SK-N-SH (cell line): ENCODE measurements around the gene XCR1.

Experiments used
- CTCF ChIP-seq: fragments of 200-600 bp; sonication (generic); IDR thresholded peaks from 2 replicates; pipeline ENCODE4 v1.6.1; 2017; ENCODE audit warnings: antibody characterized with exemption, mild to moderate bottlenecking, moderate library complexity
- EZH2phosphoT487 ChIP-seq: fragments of 200-600 bp; sonication (generic); IDR thresholded peaks from 2 replicates; pipeline ENCODE4 v1.6.1; 2017; ENCODE audit warnings: low read depth, mixed run types, mild to moderate bottlenecking, antibody characterized with exemption, moderate library complexity, borderline replicate concordance
- NRF1 ChIP-seq: IDR thresholded peaks from 2 replicates; pipeline ENCODE4 v1.6.1; 2012; ENCODE audit warnings: low read depth, mild to moderate bottlenecking, low read length
- POLR2AphosphoS5 ChIP-seq: IDR thresholded peaks from 2 replicates; pipeline ENCODE4 v1.6.1; 2012; ENCODE audit warnings: low read depth, low read length
- RCOR1 ChIP-seq: fragments of 150-350 bp; IDR thresholded peaks from 2 replicates; pipeline ENCODE4 v1.6.1; 2017; ENCODE audit warnings: antibody characterized with exemption, low read length
- SIN3A ChIP-seq: IDR thresholded peaks from 2 replicates; pipeline ENCODE4 v1.6.1; 2012; ENCODE audit warnings: low read depth, mild to moderate bottlenecking, low read length, moderate library complexity, borderline replicate concordance
- SMC3 ChIP-seq: IDR thresholded peaks from 2 replicates; pipeline ENCODE4 v1.6.1; 2012; ENCODE audit warnings: low read depth, low read length, improper control_type of control experiment
- USF1 ChIP-seq: IDR thresholded peaks from 2 replicates; pipeline ENCODE4 v1.4.0; 2012; ENCODE audit warnings: low read depth, borderline replicate concordance

- TF ChIP-seq CTCF, result no peak
- TF ChIP-seq SMC3, result no peak
- TF ChIP-seq USF1, result no peak
- no peak for TF ChIP-seq POLR2AphosphoS5
- TF ChIP-seq SIN3A, result no peak
- no peak for TF ChIP-seq RCOR1
- no peak for TF ChIP-seq EZH2phosphoT487
- no peak for TF ChIP-seq NRF1
Measured at GRCh38 chr3:45972534-45973402, 54.5 kb downstream of the XCR1 start.
